ENCODE measurements around the gene ATIC.
A peak's percentile ranks its signal among the peaks of the same experiment; 100 is the strongest.
"Not testable (repeated sequence)": the region's sequence is repeated elsewhere in the genome, so short reads cannot be mapped to it uniquely, and the experiment has no call there.

Gene ATIC

GRCh38 chr2:215311625-215312396 lies at the start of gene ATIC:
TSS of gene ATIC (plus strand) at chr2:215312059. CDS start at chr2:215312143, 84 bp downstream.
- peak; percentile 89 for DNase-seq

- no peak for DNase-seq
These were observed 49.6 kb upstream of the ATIC start for GRCh38 chr2:215262303-215262702.

GRCh38 chr2:215262741-215263362 lies 49.0 kb upstream of the ATIC start:
- no peak for DNase-seq

GRCh38 chr2:215264374-215264773 lies 47.5 kb upstream of the ATIC start:
- no peak for DNase-seq

GRCh38 chr2:215269397-215270117 lies 42.3 kb upstream of the ATIC start:
- DNase-seq: peak; percentile 64

GRCh38 chr2:215270118-215270451 lies 41.8 kb upstream of the ATIC start:
- no peak for DNase-seq

- DNase-seq: no peak
These were observed 40.4 kb upstream of the ATIC start for GRCh38 chr2:215271446-215271845.

GRCh38 chr2:215272918-215273317 lies 38.9 kb upstream of the ATIC start:
- DNase-seq: no peak

GRCh38 chr2:215274829-215275228 lies 37.0 kb upstream of the ATIC start:
- DNase-seq: no peak

GRCh38 chr2:215275824-215276223 lies 36.0 kb upstream of the ATIC start:
- no peak for DNase-seq

- DNase-seq: no peak
These were observed 33.9 kb upstream of the ATIC start for GRCh38 chr2:215277944-215278343.

GRCh38 chr2:215280326-215280725 lies 31.5 kb upstream of the ATIC start:
- DNase-seq: no peak

- no peak for DNase-seq
These were observed 28.6 kb upstream of the ATIC start for GRCh38 chr2:215283221-215283620.

- no peak for DNase-seq
These were observed 25.6 kb upstream of the ATIC start for GRCh38 chr2:215286309-215286708.

GRCh38 chr2:215288112-215288815 lies 23.6 kb upstream of the ATIC start:
- no peak for DNase-seq

GRCh38 chr2:215290980-215291599 lies 20.8 kb upstream of the ATIC start:
- DNase-seq: no peak

GRCh38 chr2:215293879-215294278 lies 18.0 kb upstream of the ATIC start:
- DNase-seq: no peak

GRCh38 chr2:215299337-215299859 lies 12.5 kb upstream of the ATIC start:
- no peak for DNase-seq

GRCh38 chr2:215301994-215302393 lies 9.9 kb upstream of the ATIC start:
- DNase-seq: no peak

- not testable (repeated sequence) for DNase-seq
These were observed 617 bp upstream of the ATIC start for GRCh38 chr2:215311259-215311624.

- DNase-seq: no peak
These were observed 1.4 kb downstream of the ATIC start for GRCh38 chr2:215313255-215313613.

GRCh38 chr2:215314896-215315295 lies 3.0 kb downstream of the ATIC start:
- DNase-seq: no peak

- no peak for DNase-seq
These were observed 3.4 kb downstream of the ATIC start for GRCh38 chr2:215315301-215315700.

Measured in CD4-positive, alpha-beta T cell treated with Interleukin-12 subunit alpha and Interleukin-12 subunit beta, for 1 hour (primary cell).